Stimulated activated CD8-positive, alpha-beta memory T cell treated with anti-CD3 and anti-CD28 coated beads, Interleukin-2, amount 100 ng/mL, for 48 hours (primary cell): Measurements from ENCODE around the gene TBC1D22A.
A peak's percentile ranks its signal among the peaks of the same experiment; 100 is the strongest.

ENCODE experiments used
- DNase-seq, 2 donors: peaks; one replicate each; pipeline ENCODE4 v3.0.0-alpha.2; 2020; ENCODE audit warnings: low read depth in 2 of 2

TBC1D22A gene

GRCh38 chr22:46794491-46794890 lies 32.0 kb downstream of the TBC1D22A start:
- DNase-seq: no peak

- no peak for DNase-seq
Measured at GRCh38 chr22:46795140-46795539, 32.7 kb downstream of the TBC1D22A start.

GRCh38 chr22:46795845-46796565 lies 33.6 kb downstream of the TBC1D22A start:
- no peak for DNase-seq

GRCh38 chr22:46796566-46797195 lies 34.2 kb downstream of the TBC1D22A start:
- no peak for DNase-seq

- no peak for DNase-seq
Measured at GRCh38 chr22:46797355-46797754, 34.9 kb downstream of the TBC1D22A start.

GRCh38 chr22:46798041-46798365 lies 35.6 kb downstream of the TBC1D22A start:
- DNase-seq: no peak

- DNase-seq: peak; percentile 62 to 69
Measured at GRCh38 chr22:46798366-46799350, 36.2 kb downstream of the TBC1D22A start.

GRCh38 chr22:46799626-46800025 lies 37.2 kb downstream of the TBC1D22A start:
- DNase-seq: no peak

- no peak for DNase-seq
Measured at GRCh38 chr22:46800102-46800857, 37.8 kb downstream of the TBC1D22A start.

- no peak for DNase-seq
Measured at GRCh38 chr22:46801331-46801811, 38.9 kb downstream of the TBC1D22A start.

GRCh38 chr22:46801826-46802607 lies 39.6 kb downstream of the TBC1D22A start:
- DNase-seq: no peak

- no peak for DNase-seq
Measured at GRCh38 chr22:46802608-46803027, 40.2 kb downstream of the TBC1D22A start.

GRCh38 chr22:46803031-46803880 lies 40.8 kb downstream of the TBC1D22A start:
- peak; percentile 36 to 55 for DNase-seq

- DNase-seq: no peak
Measured at GRCh38 chr22:46803936-46804335, 41.5 kb downstream of the TBC1D22A start.

- DNase-seq: no peak
Measured at GRCh38 chr22:46806794-46807193, 44.3 kb downstream of the TBC1D22A start.

GRCh38 chr22:46807458-46807857 lies 45.0 kb downstream of the TBC1D22A start:
- DNase-seq: no peak

- no peak for DNase-seq
Measured at GRCh38 chr22:46809153-46809885, 46.9 kb downstream of the TBC1D22A start.

GRCh38 chr22:46810856-46811786 lies 48.7 kb downstream of the TBC1D22A start:
- DNase-seq: no peak
